HG02852 (cell line): Measurements from ENCODE around the gene CX3CL1.
"Not testable (repeated sequence)": the region's sequence is repeated elsewhere in the genome, so short reads cannot be mapped to it uniquely, and the experiment has no call there.

ENCODE experiments used
- ATAC-seq: cut with Tn5 transposase; IDR thresholded peaks from one replicate; pipeline ENCODE4 v1.9.1; 2021; ENCODE audit warnings: mild to moderate bottlenecking, moderate library complexity; ENCODE audit not compliant: unreplicated experiment

The CX3CL1 gene

DNA sequence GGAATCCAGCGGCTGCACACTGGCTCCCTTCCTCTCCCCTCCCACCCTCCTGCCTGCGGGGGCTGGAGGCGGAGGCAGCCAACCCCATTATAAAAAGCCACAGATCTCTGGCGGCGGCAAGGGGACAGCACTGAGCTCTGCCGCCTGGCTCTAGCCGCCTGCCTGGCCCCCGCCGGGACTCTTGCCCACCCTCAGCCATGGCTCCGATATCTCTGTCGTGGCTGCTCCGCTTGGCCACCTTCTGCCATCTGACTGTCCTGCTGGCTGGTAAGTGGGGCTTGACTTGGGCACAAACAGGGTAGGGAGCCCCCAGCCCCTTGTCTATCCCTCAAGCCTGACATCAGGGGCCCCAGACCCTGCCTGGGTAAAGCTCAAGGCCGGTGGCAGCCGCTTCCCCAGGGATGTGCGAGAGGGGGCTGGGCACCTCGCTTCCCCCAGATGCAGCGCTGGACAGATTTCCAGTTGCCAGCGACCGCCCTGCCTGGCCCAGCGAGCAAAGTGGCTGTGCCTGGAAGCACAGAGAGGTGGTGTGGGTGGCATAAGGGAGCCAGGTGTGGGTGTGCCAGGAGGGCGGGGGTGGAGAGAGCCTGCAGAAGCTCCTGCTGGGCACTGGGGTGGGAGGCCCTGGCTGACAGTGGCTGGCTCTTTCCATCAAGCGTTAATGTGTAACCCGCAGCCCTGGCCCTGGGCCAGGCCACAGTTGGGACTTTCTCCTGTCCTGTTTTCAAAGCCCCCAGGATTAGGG, at the start of gene CX3CL1:
CX3CL1 (plus strand) TSS at position 119 of the 745 bp plus-strand sequence; CDS start at position 198, 79 bp downstream.
- ATAC-seq, result no peak

DNA sequence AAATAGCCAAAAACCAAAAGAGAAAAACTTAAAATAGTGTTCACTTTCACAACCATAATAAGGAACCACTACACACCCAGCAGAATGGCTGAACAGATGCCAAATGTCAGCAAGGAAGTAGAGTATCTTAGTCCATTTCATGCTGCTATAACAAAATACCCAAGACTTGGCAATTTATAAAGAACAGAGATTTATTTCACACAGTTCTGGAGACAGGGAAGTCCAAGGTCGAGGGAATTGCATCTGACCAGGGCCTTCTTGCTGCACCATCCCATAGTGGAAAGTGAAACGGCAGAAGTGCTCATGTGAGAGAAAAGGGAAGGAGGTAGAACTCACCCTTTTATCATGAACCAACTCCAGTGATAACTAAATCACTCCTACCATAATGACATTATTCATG, 47.5 kb upstream of the CX3CL1 start:
- ATAC-seq, result no peak

DNA sequence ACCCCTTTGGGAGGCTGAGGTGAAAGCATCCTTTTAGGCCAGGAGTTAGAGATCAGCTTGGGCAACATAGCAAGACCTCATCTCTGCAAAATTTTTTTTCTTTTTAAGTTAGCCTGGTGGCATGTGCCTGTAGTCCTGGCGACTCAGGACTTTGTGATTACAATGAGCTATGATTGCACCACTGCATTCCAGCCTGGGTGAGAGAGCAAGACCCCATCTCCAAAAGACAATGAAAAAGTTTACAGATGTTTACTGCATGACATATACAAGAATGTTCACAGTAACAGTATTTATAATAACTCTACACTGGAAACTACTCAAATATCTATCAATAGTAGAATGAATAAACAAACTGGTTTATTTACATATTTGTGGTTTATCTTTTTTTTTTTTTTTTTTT, 46.8 kb upstream of the CX3CL1 start:
- no peak for ATAC-seq

GRCh38 chr16:57329718-57330327, 42.5 kb upstream of the CX3CL1 start:
- no peak for ATAC-seq

DNA sequence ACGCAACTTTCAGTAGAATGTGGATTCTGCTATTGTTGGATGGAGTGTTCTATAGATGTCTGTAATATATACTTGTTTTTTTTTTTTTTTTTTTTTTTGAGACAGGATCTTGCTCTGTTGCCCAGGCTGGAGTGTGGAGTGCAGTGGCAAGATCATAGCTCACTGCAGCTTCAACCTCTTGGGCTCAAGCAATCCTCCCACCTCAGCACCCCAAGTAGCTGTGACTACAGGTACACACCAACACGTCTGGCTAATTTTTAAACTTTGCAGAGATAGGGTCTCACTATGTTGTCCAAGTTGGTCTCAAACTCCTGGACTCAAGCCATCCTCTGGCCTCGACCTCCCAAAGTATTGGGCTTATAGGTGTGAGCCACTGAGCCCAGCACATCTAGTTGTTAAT, 40.9 kb upstream of the CX3CL1 start:
- ATAC-seq, result no peak

GRCh38 chr16:57333402-57333801, 38.9 kb upstream of the CX3CL1 start:
- no peak for ATAC-seq

- ATAC-seq, result no peak
Observed at GRCh38 chr16:57335366-57335765, 36.9 kb upstream of the CX3CL1 start.

- ATAC-seq, result no peak
Observed at GRCh38 chr16:57341062-57341440, 31.2 kb upstream of the CX3CL1 start.

DNA sequence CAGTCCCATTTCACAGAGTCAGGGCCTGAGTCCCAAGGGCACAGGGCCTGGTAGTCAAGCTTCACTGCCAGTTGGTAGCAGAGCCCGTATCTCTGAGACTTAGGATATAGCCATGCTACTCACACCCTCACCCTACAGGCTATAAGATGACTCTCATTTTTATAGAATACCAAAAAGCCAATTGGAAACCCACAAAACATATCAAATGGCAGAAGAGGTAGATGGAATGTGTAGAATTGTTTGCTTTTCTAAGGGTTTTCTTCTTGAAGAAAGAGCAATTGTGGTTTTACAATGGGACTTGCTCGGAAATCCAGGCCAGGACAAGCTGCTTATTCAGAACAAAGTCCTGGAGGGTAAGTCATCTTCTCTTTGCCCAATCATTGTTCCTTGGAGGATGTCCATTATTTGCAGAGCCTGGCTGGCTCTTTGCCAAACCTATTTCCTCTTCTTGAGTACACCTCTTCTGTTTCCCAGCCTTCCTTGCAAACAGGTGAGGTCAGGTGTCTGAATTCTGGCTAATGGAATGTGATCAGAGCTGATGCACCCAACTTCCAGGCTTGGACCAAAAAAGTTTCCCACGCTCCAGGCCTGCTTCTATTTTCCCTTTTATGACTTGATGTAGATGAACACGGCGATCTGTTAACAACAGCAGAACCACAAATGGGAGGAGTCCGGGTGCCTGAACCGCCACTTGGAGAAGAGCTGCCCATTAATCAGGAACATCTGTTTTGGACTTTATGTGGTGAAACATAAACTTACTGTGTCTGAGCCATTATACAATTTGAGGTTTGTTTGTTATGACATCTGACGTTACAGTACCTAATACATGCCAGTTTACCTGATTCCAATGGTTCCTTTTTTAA, 30.6 kb upstream of the CX3CL1 start:
- no peak for ATAC-seq

- ATAC-seq, result not testable (repeated sequence)
Observed at GRCh38 chr16:57342606-57343005, 29.7 kb upstream of the CX3CL1 start.

DNA sequence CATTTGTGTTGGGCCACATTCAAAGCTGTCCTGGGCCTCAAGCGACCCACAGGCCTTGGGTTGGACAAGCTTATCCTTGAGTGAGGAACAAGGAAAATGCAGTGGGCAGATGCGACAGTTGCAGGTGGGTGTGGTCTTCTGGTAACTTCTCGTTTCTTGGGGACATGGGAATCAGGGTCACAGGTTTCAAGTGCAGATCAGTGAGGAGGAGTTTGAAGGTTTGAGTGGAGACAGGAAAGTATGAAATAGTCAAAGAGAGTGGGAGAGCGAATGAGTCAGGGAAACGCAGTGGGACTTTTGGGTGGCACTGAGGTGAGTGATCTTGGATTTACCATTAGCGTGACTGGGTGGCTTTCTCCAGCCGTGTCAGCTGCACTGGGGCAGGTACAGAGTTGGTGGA, 29.1 kb upstream of the CX3CL1 start:
- no peak for ATAC-seq

GRCh38 chr16:57344094-57344493, 28.2 kb upstream of the CX3CL1 start:
- not testable (repeated sequence) for ATAC-seq

- ATAC-seq, result no peak
Observed at GRCh38 chr16:57345021-57345420, 27.3 kb upstream of the CX3CL1 start.

- no peak for ATAC-seq
Observed at GRCh38 chr16:57345666-57346204, 26.6 kb upstream of the CX3CL1 start.

GRCh38 chr16:57347858-57348257, 24.4 kb upstream of the CX3CL1 start:
- no peak for ATAC-seq

GRCh38 chr16:57348327-57348726, 24.0 kb upstream of the CX3CL1 start:
- no peak for ATAC-seq

DNA sequence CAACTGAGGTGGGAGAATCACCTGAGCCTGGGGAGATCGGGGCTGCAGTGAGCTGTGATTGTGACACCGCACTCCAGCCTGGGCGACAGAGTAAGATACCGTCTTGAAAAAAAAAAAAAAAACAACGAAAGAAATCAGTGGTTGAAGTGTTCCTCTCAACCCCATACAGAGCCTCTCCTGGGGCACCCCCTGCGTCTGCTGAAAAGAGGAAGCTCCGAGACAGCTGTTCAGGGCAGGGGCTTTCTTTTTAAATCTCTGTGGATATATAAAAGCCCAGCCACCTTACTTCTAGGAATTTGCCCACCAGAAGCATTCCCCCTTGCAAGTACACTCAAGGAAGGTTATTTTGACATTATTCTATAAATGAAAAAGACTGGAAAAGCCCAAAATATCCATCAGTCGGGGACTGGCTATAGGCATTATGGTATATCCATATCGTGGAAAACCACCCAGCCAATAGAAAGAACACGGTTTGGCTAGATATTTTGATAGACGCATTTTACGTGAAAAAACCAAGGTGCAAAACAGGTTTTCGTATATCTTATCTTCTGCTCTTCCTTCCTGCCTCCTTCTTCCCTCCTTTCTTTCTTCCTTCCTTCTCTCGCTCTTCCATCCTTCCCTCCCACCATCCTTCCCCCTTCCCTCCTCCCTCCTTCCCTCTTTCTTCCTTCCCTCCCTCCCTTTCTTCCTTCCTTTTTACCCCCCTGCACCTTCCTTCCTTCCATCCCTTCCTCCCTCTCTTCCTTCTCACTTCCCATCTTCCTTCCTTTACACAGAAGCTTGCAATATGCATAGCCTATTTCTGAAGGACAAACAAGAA, 22.9 kb upstream of the CX3CL1 start:
- ATAC-seq, result peak; percentile 90

DNA sequence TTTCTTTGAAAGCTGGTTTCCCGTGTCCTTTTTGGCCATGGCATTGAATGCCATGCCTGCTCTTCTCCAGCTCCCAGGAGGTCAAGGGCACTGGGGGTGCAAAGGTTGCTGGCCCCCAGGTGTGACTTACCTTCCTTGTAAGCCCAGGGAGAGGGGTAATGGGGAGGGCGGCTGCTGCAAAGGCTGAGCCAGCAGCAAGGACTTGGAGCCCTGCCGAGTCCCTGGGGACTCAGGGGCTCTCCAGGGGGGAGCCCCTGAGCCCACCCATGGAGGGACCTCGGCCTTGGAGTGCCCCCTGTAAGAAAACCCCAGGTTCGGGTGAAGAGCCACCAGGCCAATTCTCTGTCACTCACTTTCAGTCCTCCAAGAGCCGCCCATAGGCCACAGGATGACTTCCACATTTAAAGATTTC, 19.6 kb upstream of the CX3CL1 start:
- no peak for ATAC-seq

DNA sequence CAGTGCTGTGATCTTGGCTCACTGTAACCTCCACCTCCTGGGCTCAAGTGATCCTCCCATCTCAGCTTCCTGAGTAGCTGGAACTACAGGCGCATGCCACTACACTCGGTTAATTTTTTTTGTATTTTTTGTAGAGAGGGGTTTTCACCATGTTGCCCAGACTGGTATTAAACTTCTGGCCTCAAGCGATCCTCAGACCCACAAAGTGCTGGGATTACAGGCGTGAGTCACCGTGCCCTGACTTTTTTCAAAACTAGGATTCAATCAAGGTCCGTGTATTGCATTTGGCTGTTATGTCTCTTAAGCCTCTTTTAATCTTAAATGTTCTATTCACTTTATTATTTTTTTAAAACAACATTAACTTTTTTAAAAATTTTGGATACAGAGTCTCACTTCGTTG, 18.0 kb upstream of the CX3CL1 start:
- no peak for ATAC-seq

- ATAC-seq, result no peak
Observed at GRCh38 chr16:57355898-57356414, 16.3 kb upstream of the CX3CL1 start.
